GM12891 (cell line): ENCODE measurements around the gene KRT80.

Experiments used
- POLR2A ChIP-seq: IDR thresholded peaks from 2 replicates; pipeline ENCODE4 v1.6.1; 2011; ENCODE audit warnings: low read depth, low read length, control low read depth
- POLR2AphosphoS5 ChIP-seq: IDR thresholded peaks from 2 replicates; pipeline ENCODE4 v1.6.1; 2011; ENCODE audit warnings: low read depth, low read length, control low read depth
- POU2F2 ChIP-seq: IDR thresholded peaks from 2 replicates; pipeline ENCODE4 v1.6.1; 2011; ENCODE audit warnings: low read depth, mild to moderate bottlenecking, control low read depth, low read length, moderate library complexity
- SPI1 ChIP-seq: IDR thresholded peaks from 2 replicates; pipeline ENCODE4 v1.6.1; 2011; ENCODE audit warnings: low read depth, low read length, control low read depth
- TAF1 ChIP-seq: IDR thresholded peaks from 2 replicates; pipeline ENCODE4 v1.6.1; 2011; ENCODE audit warnings: low read depth, low read length, control low read depth

DNA sequence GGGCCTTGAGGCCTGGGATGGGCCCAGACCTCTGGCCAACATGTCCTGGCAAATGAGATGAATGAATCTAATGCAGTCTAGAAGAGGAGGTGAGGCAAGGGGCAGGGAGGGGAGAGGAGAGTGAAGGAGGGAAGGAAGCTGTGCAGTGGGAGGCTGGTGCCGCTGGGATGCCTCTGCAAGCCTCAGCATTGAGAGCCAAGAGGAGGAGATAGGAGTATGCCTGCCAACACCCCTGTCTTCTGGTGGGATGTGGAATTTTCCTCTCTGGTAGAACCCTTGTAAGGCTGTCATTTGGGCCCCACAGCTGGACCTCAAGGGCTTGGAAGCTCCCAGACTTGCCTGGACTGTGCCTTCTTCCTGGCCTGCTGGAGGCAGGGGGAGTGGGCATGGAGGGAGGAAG lies 21.9 kb downstream of the KRT80 start:
- TF ChIP-seq POLR2A (no peak), POLR2AphosphoS5 (no peak), SPI1 (no peak), POU2F2 (no peak), TAF1 (no peak)
